ENCODE results near the gene GRM6.

The GRM6 gene

DNA sequence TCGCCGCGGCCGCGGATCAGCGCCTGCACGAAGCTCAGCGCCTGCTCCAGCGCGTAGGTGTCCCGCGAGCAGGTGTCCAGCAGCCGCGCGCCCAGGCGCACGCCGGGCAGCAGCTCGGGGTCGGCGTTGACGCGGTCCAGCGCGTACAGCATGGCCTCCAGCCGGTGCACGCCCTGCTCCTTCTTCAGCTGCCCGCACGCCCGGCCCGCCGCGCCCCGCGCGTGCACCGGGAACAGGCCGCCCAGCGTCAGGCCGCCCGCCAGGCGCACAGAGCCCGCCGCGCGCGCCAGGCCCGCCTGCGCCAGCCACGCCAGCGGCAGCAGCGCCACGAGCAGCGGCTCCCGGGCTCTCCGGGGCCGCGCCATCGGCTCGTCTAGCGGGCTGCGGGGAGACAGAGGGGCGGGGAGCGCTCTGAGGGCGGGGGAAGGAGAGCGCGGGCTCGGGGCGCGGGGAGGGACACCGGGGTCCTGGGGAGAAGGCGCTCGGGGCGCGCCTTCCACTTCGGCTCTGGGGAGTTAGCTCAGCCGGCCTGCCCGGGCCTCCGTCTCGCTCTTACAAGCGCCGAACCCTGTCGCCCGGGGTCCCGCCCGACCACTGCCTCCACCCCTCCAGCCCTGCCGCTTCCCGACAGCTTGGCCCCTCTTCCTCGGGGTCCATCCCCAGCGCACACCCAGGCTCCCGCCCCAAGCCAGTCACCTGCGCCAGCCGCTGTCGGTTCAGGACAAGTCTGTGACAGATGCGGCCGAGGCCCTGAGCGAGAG is at the start of gene GRM6:
GRM6 (minus strand) TSS at position 741 of the 761 bp plus-strand sequence; CDS start at position 365, 376 bp downstream.
- no peak within 1 kb of the TSS for H3K4me3 ChIP-seq (ENCODE audit: low read depth, low read length, poor library complexity, severe bottlenecking)
- H3K9me3 ChIP-seq (ENCODE audit: low read length) = no peaks in the 10 kb centered on the region
- H3K79me2 ChIP-seq (ENCODE audit: insufficient read depth, low read length) = no peaks in the 10 kb centered on the region
- no peaks in the 10 kb centered on the region for H3K36me3 ChIP-seq (ENCODE audit: insufficient read depth, low read length)
- TF ChIP-seq, protein P1, sequence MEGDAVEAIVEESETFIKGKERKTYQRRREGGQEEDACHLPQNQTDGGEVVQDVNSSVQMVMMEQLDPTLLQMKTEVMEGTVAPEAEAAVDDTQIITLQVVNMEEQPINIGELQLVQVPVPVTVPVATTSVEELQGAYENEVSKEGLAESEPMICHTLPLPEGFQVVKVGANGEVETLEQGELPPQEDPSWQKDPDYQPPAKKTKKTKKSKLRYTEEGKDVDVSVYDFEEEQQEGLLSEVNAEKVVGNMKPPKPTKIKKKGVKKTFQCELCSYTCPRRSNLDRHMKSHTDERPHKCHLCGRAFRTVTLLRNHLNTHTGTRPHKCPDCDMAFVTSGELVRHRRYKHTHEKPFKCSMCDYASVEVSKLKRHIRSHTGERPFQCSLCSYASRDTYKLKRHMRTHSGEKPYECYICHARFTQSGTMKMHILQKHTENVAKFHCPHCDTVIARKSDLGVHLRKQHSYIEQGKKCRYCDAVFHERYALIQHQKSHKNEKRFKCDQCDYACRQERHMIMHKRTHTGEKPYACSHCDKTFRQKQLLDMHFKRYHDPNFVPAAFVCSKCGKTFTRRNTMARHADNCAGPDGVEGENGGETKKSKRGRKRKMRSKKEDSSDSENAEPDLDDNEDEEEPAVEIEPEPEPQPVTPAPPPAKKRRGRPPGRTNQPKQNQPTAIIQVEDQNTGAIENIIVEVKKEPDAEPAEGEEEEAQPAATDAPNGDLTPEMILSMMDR (IDR thresholded peaks at IDR 0.05; ENCODE audit: low read length) = no peak
- no peak for TF ChIP-seq EZH2 (IDR thresholded peaks at IDR 0.05; ENCODE audit: borderline replicate concordance, low read length)
- H3K9ac ChIP-seq (ENCODE audit: low read length) = no peak within 1 kb of the TSS
- no peak within 1 kb of the TSS for H3K27ac ChIP-seq (ENCODE audit: low read depth, low read length, poor library complexity, severe bottlenecking)
- no peak within 1 kb of the TSS for H3K4me2 ChIP-seq (ENCODE audit: low read length)
- H3K27me3 ChIP-seq (ENCODE audit: insufficient read depth, low read length) = no peaks in the 10 kb centered on the region
- H3K9me2 ChIP-seq (ENCODE audit: low read depth, low read length) = no peaks in the 10 kb centered on the region
- no peaks in the 10 kb centered on the region for H3K4me1 ChIP-seq (ENCODE audit: insufficient read depth, low read length, severe bottlenecking)
- H4K20me1 ChIP-seq (ENCODE audit: insufficient read depth, low read length) = no peaks in the 10 kb centered on the region
- no peak within 1 kb of the TSS for H2AFZ ChIP-seq (ENCODE audit: low read length)
- no peaks in the 10 kb centered on the region for H3F3A ChIP-seq (ENCODE audit: insufficient read depth, low read length)

DNA sequence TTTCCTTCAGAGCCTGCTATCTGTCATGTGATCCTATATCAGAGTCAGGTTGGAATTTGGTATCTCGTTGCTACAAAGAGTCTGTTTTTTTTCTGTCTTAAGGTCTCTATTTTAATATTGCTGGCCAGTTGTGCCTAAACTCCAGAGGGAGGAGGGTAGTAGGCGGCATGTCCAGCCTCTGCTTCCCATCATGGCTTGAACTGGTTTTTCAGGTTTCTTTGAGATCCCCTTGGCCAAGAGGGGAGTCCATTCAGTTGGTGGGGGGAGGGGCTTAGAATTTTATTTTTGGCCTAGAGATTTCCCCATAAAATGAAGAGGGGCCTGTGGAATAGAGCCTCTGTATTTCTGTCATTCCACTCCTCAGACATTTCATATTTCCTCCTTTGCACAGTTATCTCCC is 49.6 kb upstream of the GRM6 start:
- H3K79me2 ChIP-seq (ENCODE audit: insufficient read depth, low read length) = no peaks in the 10 kb centered on the region
- H3K9me3 ChIP-seq (ENCODE audit: low read length) = no peaks in the 10 kb centered on the region
- H3K4me1 ChIP-seq (ENCODE audit: insufficient read depth, low read length, severe bottlenecking) = no peaks in the 10 kb centered on the region
- no peaks in the 10 kb centered on the region for H4K20me1 ChIP-seq (ENCODE audit: insufficient read depth, low read length)
- no peak overlapping the region for H3K4me2 ChIP-seq (ENCODE audit: low read length)
- H3K27me3 ChIP-seq (ENCODE audit: insufficient read depth, low read length) = no peaks in the 10 kb centered on the region
- no peaks in the 10 kb centered on the region for H3K36me3 ChIP-seq (ENCODE audit: insufficient read depth, low read length)
- H3K9ac ChIP-seq (ENCODE audit: low read length) = no peak overlapping the region
- TF ChIP-seq, protein P1 (IDR thresholded peaks at IDR 0.05; ENCODE audit: low read length) = no peak
- TF ChIP-seq EZH2 (IDR thresholded peaks at IDR 0.05; ENCODE audit: borderline replicate concordance, low read length) = no peak
- H3K27ac ChIP-seq (ENCODE audit: low read depth, low read length, poor library complexity, severe bottlenecking) = no peak overlapping the region
- H2AFZ ChIP-seq (ENCODE audit: low read length) = no peak overlapping the region
- no peaks in the 10 kb centered on the region for H3K9me2 ChIP-seq (ENCODE audit: low read depth, low read length)
- H3K4me3 ChIP-seq (ENCODE audit: low read depth, low read length, poor library complexity, severe bottlenecking) = no peak overlapping the region
- no peaks in the 10 kb centered on the region for H3F3A ChIP-seq (ENCODE audit: insufficient read depth, low read length)

DNA sequence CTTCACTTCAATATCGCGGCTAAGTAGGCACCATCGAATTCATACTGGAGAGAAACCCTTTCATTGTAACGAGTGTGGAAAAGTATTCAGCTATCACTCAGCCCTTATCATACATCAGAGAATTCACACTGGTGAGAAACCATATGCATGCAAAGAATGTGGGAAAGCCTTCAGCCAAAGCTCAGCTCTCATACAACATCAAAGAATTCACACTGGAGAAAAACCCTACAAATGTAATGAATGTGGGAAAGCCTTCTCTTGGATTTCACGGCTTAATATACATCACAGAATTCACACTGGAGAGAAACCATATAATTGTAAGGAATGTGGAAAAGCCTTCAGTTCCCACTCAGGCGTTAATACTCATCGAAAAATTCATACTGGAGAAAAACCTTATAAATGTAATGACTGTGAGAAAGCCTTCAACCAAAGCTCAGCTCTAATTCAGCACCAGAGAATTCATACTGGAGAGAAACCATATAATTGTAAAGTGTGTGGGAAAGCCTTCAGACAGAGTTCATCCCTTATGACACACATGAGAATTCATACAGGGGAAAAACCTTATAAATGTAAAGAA is 38.0 kb upstream of the GRM6 start:
- Histone ChIP-seq H3K9me2 (ENCODE audit: low read depth, low read length) (no peaks in the 10 kb centered on the region), H2AFZ (ENCODE audit: low read length) (no peak overlapping the region), H3K27ac (ENCODE audit: low read depth, low read length, poor library complexity, severe bottlenecking) (no peak overlapping the region), H3F3A (ENCODE audit: insufficient read depth, low read length) (no peaks in the 10 kb centered on the region), H3K9ac (ENCODE audit: low read length) (no peak overlapping the region), H3K4me1 (ENCODE audit: insufficient read depth, low read length, severe bottlenecking) (no peaks in the 10 kb centered on the region), H3K4me2 (ENCODE audit: low read length) (no peak overlapping the region), H3K4me3 (ENCODE audit: low read depth, low read length, poor library complexity, severe bottlenecking) (no peak overlapping the region), H4K20me1 (ENCODE audit: insufficient read depth, low read length) (no peaks in the 10 kb centered on the region), H3K79me2 (ENCODE audit: insufficient read depth, low read length) (no peaks in the 10 kb centered on the region), H3K9me3 (ENCODE audit: low read length) (peaks cover 29% of the 10 kb centered on the region), H3K36me3 (ENCODE audit: insufficient read depth, low read length) (no peaks in the 10 kb centered on the region), H3K27me3 (ENCODE audit: insufficient read depth, low read length) (no peaks in the 10 kb centered on the region)
- TF ChIP-seq EZH2 (IDR thresholded peaks at IDR 0.05; ENCODE audit: borderline replicate concordance, low read length) = no peak
- TF ChIP-seq, protein P1 (IDR thresholded peaks at IDR 0.05; ENCODE audit: low read length) = no peak

All from OCI-LY1 (cell line).